GM12892 (cell line): Measurements from ENCODE around the gene PTPRK.

Experiments
- POLR2A ChIP-seq: IDR thresholded peaks from 2 replicates; pipeline ENCODE4 v1.6.1; 2011; ENCODE audit warnings: low read depth, low read length, control low read depth
- POLR2AphosphoS5 ChIP-seq: IDR thresholded peaks from 2 replicates; pipeline ENCODE4 v1.6.1; 2011; ENCODE audit warnings: low read depth, low read length, control low read depth

- TF ChIP-seq POLR2A (no peak), POLR2AphosphoS5 (no peak)
Observed at GRCh38 chr6:128024046-128024445, 496.4 kb downstream of the PTPRK start.
